Liver (tissue), 9 donors: ENCODE data around the gene HCFC1R1. TPM values are rescaled to one million over a fixed set of nuclear protein-coding genes. Genes with fewer than 3 reads are reported as not detected.

Experiments used
- DNase-seq: peaks from one replicate; pipeline ENCODE4 v3.0.0-alpha.2; 2017; ENCODE audit warnings: low spot score
- H3K27ac ChIP-seq, 2 donors: one replicate each; pipeline ENCODE4 v1.7.0; 2013; ENCODE audit warnings: inconsistent platforms in 2 of 2, low read length in 2 of 2, control low read depth in 1 of 2, low read depth in 1 of 2, mild to moderate bottlenecking in 1 of 2
- H3K27me3 ChIP-seq, 4 donors: one replicate each; pipeline versions ENCODE4 v1.6.1 to v1.7.0; 2013; ENCODE audit warnings: low read length in 3 of 4, inconsistent platforms in 1 of 4, mild to moderate bottlenecking in 1 of 4, moderate library complexity in 1 of 4; ENCODE audit not compliant: control insufficient read depth in 4 of 4, insufficient read depth in 4 of 4
- H3K36me3 ChIP-seq, 4 donors: one replicate each; pipeline versions ENCODE4 v1.6.1 to v1.7.0; 2013; ENCODE audit warnings: low read length in 3 of 4, mild to moderate bottlenecking in 3 of 4, low read depth in 1 of 4, moderate library complexity in 1 of 4; ENCODE audit not compliant: control insufficient read depth in 4 of 4, insufficient read depth in 3 of 4
- H3K4me1 ChIP-seq, 4 donors: one replicate each; pipeline versions ENCODE4 v1.6.1 to v1.7.0; 2013; ENCODE audit warnings: low read length in 3 of 4, mild to moderate bottlenecking in 3 of 4, moderate library complexity in 1 of 4; ENCODE audit not compliant: control insufficient read depth in 4 of 4, insufficient read depth in 4 of 4
- H3K4me3 ChIP-seq, 3 donors: one replicate each; pipeline versions ENCODE4 v1.6.1 to v1.7.0; 2013; ENCODE audit warnings: low read length in 3 of 3, control low read depth in 1 of 3, low read depth in 1 of 3, mild to moderate bottlenecking in 1 of 3
- H3K9ac ChIP-seq, 2 donors: one replicate each; pipeline ENCODE4 v1.7.0; 2013; ENCODE audit warnings: low read length in 2 of 2, mild to moderate bottlenecking in 2 of 2, moderate library complexity in 2 of 2, control low read depth in 1 of 2, low read depth in 1 of 2
- H3K9me3 ChIP-seq, 4 donors: one replicate each; pipeline versions ENCODE4 v1.6.1 to v1.7.0; 2013; ENCODE audit warnings: low read length in 3 of 4; ENCODE audit not compliant: control insufficient read depth in 4 of 4
- EGR1 ChIP-seq, 2 donors: IDR thresholded peaks; 2 replicates each; pipeline ENCODE4 v1.6.1; 2016 to 2018; ENCODE audit warnings: antibody characterized with exemption in 2 of 2, low read depth in 2 of 2
- FOXA2 ChIP-seq: IDR thresholded peaks from 2 replicates; pipeline ENCODE4 v1.6.1; 2016; ENCODE audit warnings: antibody characterized with exemption
- GABPA ChIP-seq, 2 donors: IDR thresholded peaks in 1 of 2; conservative IDR thresholded peaks in 1 of 2; 2 replicates each; pipeline ENCODE4 v1.6.1; 2016; ENCODE audit warnings: antibody characterized with exemption in 2 of 2, mild to moderate bottlenecking in 1 of 2, moderate library complexity in 1 of 2
- HNF4A ChIP-seq, 2 donors: conservative IDR thresholded peaks; 2 replicates each; pipeline ENCODE4 v1.6.1; 2016; ENCODE audit warnings: antibody characterized with exemption in 2 of 2, mild to moderate bottlenecking in 2 of 2
- HNF4G ChIP-seq: IDR thresholded peaks from 2 replicates; pipeline ENCODE4 v1.6.1; 2016; ENCODE audit warnings: antibody characterized with exemption
- RAD21 ChIP-seq, 2 donors: IDR thresholded peaks; 2 replicates each; pipeline ENCODE4 v1.6.1; 2016; ENCODE audit warnings: antibody characterized with exemption in 2 of 2, mild to moderate bottlenecking in 2 of 2
- RXRA ChIP-seq, 2 donors: IDR thresholded peaks; 2 replicates each; pipeline ENCODE4 v1.6.1; 2017 to 2018; ENCODE audit warnings: antibody characterized with exemption in 2 of 2, mild to moderate bottlenecking in 1 of 2
- SP1 ChIP-seq: IDR thresholded peaks from 2 replicates; pipeline ENCODE4 v1.6.1; 2018; ENCODE audit warnings: antibody characterized with exemption, mild to moderate bottlenecking
- TAF1 ChIP-seq: conservative IDR thresholded peaks from 2 replicates; pipeline ENCODE4 v1.6.1; 2016; ENCODE audit warnings: antibody characterized with exemption, mild to moderate bottlenecking
- YY1 ChIP-seq: IDR thresholded peaks from 2 replicates; pipeline ENCODE4 v1.6.1; 2016; ENCODE audit warnings: antibody characterized with exemption, mild to moderate bottlenecking
- WGBS: extraction: QIAGEN DNeasy Blood & Tissue Kit; methylation state at CpG from one replicate; pipeline ENCODE4 v1.1.7; 2013; 5-methylcytosine and 5-hydroxymethylcytosine counted together
- polyA plus RNA-seq, 2 donors: library from polyadenylated mRNA; stranded (reverse) in 1 of 2; unstranded in 1 of 2; fragments of 200-250 nt in 1 of 2; fragments of >200 nt in 1 of 2; fragmentation: Nextera tagmentation in 1 of 2; extraction: Ambion mirVana in 1 of 2; gene quantifications; one replicate each; pipeline versions ENCODE4 v1.2.1 to v1.2.3, GENCODE V29; 2013 to 2015
- total RNA-seq, 2 donors: library from RNA; depleted of rRNA; stranded (reverse); fragments of >200 nt; gene quantifications; one replicate each; pipeline ENCODE4 v1.2.3, GENCODE V29; 2014
- TF ChIP-seq, protein P1 (sequence below): IDR thresholded peaks from 2 replicates; pipeline ENCODE4 v1.6.1; 2016; ENCODE audit warnings: antibody characterized with exemption
- TF ChIP-seq, protein P2 (sequence below): fragments of 150-350 bp; IDR thresholded peaks from 2 replicates; pipeline ENCODE4 v1.5.1; 2017; ENCODE audit warnings: improper control_type of control experiment, low read depth, low read length; ENCODE audit not compliant: missing input control
- TF ChIP-seq, protein P3 (sequence below): IDR thresholded peaks from 2 replicates; pipeline ENCODE4 v1.6.1; 2016; ENCODE audit warnings: antibody characterized with exemption
- TF ChIP-seq, protein P4 (sequence below): IDR thresholded peaks from 2 replicates; pipeline ENCODE4 v1.6.1; 2016; ENCODE audit warnings: antibody characterized with exemption, mild to moderate bottlenecking
- donor health status: healthy.
- donor health status: healthy.
- donor health status: healthy.
- donor health status: healthy.
- donor health status: healthy.

HCFC1R1 gene
- total and polyA plus RNA-seq, 4 donors, result 1.4 to 17.6 (median 9.2) TPM

DNA sequence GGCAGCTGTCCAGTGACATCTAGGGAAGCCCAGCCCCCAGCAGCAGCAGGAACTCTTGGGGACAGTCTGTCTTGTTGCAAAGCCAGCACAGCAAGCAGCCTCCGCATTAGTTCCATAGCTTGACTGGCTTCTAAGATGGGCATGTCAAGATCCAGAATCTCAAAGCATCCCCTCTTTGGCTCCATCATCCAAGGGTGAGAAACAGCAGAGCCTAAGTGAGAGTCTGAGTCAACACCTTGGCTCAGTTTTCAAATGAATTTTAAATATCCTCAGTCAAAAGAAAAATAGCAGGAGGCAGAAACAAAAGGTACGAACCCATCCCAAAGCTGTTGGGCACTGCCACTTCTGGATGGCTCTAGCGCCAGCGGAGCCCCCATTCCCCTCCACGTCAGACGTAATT, 8.8 kb downstream of the HCFC1R1 start:
- Histone ChIP-seq H3K27ac (no peak overlapping the region), H3K9ac (no peak overlapping the region), H3K4me1 (peaks cover 6 to 27% (median 14%) of the 10 kb centered on the region in 4 donors), H3K36me3 (no peaks in the 10 kb centered on the region), H3K4me3 (no peak overlapping the region), H3K9me3 (no peaks in the 10 kb centered on the region), H3K27me3 (no peaks in the 10 kb centered on the region)
- WGBS, result 94% methylated on average over 6 of the region's 6 CpGs
- TF ChIP-seq YY1 (no peak), HNF4G (no peak), HNF4A (conservative IDR thresholded peaks at IDR 0.05) (no peak), RAD21 (IDR thresholded peaks at IDR 0.05) (no peak), EGR1 (IDR thresholded peaks at IDR 0.05; ENCODE audit: low read depth in 2 of 2) (no peak), GABPA (IDR thresholded peaks at IDR 0.05 in 1 of 2, conservative IDR thresholded peaks at IDR 0.05 in 1 of 2) (no peak)
- TF ChIP-seq, protein P1, sequence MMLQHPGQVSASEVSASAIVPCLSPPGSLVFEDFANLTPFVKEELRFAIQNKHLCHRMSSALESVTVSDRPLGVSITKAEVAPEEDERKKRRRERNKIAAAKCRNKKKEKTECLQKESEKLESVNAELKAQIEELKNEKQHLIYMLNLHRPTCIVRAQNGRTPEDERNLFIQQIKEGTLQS, result no peak
- TF ChIP-seq, protein P2, sequence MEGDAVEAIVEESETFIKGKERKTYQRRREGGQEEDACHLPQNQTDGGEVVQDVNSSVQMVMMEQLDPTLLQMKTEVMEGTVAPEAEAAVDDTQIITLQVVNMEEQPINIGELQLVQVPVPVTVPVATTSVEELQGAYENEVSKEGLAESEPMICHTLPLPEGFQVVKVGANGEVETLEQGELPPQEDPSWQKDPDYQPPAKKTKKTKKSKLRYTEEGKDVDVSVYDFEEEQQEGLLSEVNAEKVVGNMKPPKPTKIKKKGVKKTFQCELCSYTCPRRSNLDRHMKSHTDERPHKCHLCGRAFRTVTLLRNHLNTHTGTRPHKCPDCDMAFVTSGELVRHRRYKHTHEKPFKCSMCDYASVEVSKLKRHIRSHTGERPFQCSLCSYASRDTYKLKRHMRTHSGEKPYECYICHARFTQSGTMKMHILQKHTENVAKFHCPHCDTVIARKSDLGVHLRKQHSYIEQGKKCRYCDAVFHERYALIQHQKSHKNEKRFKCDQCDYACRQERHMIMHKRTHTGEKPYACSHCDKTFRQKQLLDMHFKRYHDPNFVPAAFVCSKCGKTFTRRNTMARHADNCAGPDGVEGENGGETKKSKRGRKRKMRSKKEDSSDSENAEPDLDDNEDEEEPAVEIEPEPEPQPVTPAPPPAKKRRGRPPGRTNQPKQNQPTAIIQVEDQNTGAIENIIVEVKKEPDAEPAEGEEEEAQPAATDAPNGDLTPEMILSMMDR, result no peak
- TF ChIP-seq, protein P3, sequence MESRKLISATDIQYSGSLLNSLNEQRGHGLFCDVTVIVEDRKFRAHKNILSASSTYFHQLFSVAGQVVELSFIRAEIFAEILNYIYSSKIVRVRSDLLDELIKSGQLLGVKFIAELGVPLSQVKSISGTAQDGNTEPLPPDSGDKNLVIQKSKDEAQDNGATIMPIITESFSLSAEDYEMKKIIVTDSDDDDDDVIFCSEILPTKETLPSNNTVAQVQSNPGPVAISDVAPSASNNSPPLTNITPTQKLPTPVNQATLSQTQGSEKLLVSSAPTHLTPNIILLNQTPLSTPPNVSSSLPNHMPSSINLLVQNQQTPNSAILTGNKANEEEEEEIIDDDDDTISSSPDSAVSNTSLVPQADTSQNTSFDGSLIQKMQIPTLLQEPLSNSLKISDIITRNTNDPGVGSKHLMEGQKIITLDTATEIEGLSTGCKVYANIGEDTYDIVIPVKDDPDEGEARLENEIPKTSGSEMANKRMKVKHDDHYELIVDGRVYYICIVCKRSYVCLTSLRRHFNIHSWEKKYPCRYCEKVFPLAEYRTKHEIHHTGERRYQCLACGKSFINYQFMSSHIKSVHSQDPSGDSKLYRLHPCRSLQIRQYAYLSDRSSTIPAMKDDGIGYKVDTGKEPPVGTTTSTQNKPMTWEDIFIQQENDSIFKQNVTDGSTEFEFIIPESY, result no peak
- DNase-seq, result no peak

DNA sequence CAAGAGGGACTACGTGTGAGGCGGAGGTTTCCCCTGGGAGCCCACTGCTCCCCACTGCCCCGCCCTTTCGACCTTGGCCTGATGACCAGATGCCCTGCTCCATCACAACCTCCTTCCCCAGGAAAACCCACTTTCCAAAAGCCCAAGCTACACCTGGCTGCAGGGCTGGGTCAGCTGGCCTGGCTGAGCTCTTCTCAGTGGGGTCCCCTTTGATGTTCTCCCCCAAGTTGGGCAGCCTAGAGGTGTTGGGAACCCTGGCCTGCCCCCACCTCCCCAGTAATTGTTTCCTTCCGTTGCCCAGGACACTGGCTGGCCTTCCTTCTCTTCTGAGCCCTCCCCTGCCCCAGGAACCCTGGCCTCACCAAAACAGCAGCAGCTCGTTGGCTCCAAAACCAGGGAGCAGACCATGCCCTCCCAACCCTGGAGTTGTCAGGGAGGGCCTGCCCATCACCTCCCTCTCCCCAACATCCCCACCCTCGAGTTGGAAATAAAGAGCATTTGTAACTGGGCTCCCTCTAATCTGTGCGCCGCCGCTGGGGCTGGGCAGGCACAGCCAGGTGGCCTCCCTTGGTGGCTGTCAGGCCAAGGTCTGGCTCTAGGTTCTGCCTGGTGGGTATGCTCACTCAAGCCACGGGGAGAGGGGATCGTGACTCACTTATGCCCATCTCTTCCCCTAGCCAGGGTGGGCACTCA, 9.6 kb downstream of the HCFC1R1 start:
- Histone ChIP-seq H3K36me3 (no peaks in the 10 kb centered on the region), H3K9ac (no peak overlapping the region), H3K27ac (no peak overlapping the region), H3K27me3 (no peaks in the 10 kb centered on the region), H3K9me3 (no peaks in the 10 kb centered on the region), H3K4me1 (peaks cover 4 to 24% (median 11%) of the 10 kb centered on the region in 4 donors), H3K4me3 (no peak overlapping the region)
- no peak for DNase-seq
- WGBS, result 67% methylated on average over 12 of the region's 12 CpGs
- TF ChIP-seq RXRA (IDR thresholded peaks at IDR 0.05) (no peak), YY1 (no peak), FOXA2 (no peak), HNF4A (conservative IDR thresholded peaks at IDR 0.05) (no peak), TAF1 (no peak), SP1 (no peak)
- TF ChIP-seq, protein P3, result no peak
- TF ChIP-seq, protein P4, sequence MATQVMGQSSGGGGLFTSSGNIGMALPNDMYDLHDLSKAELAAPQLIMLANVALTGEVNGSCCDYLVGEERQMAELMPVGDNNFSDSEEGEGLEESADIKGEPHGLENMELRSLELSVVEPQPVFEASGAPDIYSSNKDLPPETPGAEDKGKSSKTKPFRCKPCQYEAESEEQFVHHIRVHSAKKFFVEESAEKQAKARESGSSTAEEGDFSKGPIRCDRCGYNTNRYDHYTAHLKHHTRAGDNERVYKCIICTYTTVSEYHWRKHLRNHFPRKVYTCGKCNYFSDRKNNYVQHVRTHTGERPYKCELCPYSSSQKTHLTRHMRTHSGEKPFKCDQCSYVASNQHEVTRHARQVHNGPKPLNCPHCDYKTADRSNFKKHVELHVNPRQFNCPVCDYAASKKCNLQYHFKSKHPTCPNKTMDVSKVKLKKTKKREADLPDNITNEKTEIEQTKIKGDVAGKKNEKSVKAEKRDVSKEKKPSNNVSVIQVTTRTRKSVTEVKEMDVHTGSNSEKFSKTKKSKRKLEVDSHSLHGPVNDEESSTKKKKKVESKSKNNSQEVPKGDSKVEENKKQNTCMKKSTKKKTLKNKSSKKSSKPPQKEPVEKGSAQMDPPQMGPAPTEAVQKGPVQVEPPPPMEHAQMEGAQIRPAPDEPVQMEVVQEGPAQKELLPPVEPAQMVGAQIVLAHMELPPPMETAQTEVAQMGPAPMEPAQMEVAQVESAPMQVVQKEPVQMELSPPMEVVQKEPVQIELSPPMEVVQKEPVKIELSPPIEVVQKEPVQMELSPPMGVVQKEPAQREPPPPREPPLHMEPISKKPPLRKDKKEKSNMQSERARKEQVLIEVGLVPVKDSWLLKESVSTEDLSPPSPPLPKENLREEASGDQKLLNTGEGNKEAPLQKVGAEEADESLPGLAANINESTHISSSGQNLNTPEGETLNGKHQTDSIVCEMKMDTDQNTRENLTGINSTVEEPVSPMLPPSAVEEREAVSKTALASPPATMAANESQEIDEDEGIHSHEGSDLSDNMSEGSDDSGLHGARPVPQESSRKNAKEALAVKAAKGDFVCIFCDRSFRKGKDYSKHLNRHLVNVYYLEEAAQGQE, result no peak
- TF ChIP-seq, protein P2, result no peak
